T-helper 2 cell (primary cell): ENCODE data around the gene IRF4.
"Not testable (repeated sequence)": the region's sequence is repeated elsewhere in the genome, so short reads cannot be mapped to it uniquely, and the experiment has no call there.

Source experiments
- DNase-seq, 5 experiments: peaks; one replicate each; pipeline versions ENCODE4 v3.0.0 to v3.0.0-alpha.2; 2012 to 2022

IRF4 gene

DNA sequence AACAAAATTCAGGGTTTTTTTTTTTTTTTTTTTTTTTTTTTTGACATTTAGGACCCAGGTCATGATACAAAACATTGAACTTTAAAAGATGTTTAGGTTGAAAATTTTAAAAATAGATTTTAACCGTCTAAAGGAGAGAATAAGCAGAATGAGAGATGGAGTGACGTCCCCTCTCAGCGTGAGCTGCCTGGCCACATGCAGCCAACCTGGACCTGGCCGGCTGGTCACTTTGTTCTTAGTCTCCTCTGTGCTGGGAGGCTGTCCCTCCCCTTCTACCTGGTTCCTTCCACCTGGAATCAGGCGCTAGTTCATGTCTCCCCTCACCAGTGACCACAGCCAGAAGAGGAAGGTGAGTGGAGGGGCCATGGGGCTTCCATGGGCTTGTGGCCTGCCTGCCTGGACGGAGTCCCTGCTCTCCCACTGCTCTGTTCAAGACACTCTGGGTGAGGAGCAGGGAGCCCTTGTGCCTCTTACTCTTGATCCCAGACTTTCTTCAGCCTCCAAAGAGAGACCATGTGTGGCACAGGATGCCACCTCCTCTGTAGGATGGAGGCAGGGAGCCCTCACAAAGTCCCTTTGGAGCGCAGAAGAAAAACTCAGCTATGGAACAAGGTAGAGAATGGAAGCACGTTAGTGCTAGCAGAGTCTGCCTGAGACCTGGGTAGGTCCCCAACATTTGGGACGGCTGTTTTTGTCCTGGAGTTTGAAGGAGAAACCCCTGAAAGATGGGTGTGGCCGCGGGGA lies 31.7 kb downstream of the IRF4 start:
- DNase-seq = no peak

- no peak for DNase-seq
These were observed 32.3 kb downstream of the IRF4 start for GRCh38 chr6:423799-424345.

DNA sequence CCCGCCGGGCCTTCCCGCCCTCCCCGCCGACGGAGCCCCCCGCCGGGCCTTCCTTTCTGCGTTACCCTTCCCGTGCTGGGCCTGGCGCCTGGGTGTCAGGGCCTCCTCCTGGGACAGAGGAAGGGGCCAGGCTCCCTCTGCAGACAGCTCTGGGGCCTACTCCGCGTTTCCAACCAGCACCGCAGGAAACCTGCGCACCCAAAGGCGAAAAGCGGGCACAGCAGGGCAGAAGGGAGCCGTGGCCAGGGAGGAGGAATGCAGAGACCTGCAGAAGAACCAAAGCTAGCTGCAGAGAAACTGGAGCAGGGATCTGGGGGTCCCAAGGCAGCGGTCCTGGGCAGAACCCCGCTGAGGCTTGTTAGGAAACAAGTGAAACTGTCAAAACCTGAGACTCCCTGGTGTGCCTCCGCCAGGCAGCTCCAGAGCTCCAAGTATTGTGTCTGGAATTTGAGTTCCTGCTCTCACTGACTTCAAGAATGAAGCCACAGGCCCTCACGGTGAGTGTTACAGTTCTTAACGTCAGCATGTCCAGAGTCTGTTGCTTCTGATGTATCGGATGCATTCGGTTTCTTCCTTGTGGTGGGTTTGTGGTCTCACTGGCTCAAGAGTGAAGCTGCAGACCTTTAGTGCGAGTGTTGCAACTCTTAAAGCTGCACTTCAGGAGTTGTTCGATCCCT lies 33.3 kb downstream of the IRF4 start:
- no peak for DNase-seq

DNA sequence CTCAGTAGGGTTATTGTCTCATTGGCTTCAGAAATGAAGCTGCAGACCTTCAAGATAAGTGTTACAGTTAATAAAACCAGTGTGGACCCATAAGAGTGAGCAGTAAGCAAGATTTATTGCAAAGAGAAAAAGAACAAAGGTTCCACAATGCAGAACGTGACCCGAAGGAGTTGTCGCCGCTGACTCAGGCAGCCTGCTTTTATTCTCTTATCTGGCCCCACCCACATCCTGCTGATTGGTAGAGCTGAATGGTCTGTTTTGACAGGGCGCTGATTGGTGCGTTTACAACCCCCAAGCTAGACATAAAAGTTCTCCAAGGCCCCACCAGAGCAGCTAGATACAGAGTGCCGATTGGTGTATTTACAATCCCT lies 33.9 kb downstream of the IRF4 start:
- not testable (repeated sequence) for DNase-seq

DNA sequence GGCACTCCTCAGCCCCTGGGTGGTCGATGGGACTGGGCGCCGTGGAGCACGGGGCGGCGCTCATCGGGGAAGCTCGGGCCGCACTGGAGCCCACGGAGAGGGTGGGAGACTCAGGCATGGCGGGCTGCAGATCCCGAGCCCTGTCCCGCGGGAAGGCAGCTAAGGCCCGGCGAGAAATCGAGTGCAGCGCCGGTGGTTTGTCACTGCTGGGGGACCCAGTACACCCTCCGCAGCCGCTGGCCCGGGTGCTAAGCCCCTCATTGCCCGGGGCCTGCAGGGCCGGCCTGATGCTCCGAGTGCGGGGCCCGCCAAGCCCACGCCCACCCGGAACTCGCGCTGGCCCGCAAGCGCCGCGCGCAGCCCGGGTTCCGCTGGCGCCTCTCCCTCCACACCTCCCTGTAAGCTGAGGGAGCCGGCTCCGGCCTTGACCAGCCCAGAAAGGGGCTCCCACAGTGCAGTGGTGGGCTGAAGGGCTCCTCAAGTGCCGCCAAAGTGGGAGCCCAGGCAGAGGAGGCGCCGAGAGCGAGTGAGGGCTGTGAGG lies 34.7 kb downstream of the IRF4 start:
- DNase-seq = not testable (repeated sequence)

DNA sequence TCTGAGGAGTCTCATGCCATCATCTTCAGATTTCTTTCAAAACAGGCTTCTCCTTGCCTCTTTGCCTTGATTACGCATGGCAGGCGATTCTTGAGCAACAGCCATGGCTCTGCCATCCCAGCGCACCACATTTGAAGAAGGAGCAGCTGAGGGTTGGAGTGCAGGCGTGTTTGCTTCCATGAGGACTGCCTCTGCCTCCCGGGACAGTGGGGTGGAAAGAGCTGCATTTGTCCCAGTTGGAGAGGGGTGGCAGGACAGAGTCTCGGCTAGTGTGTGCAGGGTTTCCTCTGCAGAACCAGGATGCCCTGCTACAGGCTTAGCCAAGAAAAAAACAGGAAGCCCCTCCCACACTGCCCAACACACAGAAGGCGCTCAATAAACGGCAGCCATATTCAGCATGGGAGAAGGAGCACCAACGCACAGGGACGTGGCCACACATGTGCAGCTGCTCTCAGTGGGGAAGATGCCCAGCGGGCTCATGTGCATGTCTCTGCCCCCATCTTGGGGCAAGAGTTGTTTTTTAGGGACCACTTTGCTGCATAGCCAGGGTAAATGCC lies 36.6 kb downstream of the IRF4 start:
- DNase-seq = no peak

DNA sequence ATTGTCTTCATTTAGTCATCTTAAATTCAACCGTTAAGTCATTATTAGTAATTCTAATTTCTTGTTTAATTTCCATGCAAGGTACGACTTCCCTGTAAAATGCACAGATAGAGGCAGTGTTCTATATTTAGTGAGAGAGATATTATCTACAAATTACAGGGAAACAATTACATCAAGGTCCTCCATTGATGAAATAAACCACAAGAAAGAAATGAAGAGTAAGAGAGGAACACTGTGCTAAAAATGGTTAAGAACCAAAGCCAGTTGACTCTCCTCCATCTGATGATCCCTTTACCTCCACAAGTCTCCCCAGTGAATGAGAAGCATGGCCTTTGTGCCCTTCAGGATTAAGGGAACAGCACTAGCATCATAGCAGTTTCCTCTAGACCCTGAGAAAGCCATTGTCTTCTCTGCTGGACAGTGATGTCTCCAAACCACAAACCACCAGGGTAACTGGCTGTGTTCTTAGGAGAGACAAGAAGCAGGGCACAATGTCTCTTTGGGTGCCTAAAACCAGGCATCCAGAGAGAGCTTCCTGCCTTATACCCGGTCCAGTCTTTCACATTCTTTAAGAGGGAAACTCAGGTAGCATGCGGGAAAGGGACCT lies 38.1 kb downstream of the IRF4 start:
- DNase-seq = peak in 1 of 5 experiments; percentile 63

- peak in 1 of 5 experiments; percentile 51 for DNase-seq
These were observed 40.0 kb downstream of the IRF4 start for GRCh38 chr6:431504-431903.

DNA sequence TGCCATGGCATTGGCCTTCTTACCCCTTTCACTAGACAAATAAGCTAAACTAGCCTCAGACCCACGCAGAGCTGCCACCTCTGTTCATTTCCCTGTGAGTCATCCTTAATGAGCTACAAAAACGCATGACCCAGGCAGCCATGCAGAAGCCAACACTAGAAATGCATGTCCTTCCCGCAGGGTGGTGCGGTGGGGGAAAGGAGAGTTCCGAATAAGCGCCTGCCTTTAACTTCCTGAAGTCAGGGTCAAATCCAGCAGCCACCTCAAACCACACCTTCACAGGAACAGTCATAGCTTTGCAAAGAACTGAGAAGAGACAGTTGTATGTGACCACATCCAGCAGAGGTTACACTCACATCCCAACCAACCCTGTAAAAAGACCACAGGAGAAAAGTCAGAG lies 40.4 kb downstream of the IRF4 start:
- peak in 2 of 5 experiments; percentile 32 to 96 for DNase-seq

GRCh38 chr6:434051-434705 lies 42.6 kb downstream of the IRF4 start:
- DNase-seq = no peak

DNA sequence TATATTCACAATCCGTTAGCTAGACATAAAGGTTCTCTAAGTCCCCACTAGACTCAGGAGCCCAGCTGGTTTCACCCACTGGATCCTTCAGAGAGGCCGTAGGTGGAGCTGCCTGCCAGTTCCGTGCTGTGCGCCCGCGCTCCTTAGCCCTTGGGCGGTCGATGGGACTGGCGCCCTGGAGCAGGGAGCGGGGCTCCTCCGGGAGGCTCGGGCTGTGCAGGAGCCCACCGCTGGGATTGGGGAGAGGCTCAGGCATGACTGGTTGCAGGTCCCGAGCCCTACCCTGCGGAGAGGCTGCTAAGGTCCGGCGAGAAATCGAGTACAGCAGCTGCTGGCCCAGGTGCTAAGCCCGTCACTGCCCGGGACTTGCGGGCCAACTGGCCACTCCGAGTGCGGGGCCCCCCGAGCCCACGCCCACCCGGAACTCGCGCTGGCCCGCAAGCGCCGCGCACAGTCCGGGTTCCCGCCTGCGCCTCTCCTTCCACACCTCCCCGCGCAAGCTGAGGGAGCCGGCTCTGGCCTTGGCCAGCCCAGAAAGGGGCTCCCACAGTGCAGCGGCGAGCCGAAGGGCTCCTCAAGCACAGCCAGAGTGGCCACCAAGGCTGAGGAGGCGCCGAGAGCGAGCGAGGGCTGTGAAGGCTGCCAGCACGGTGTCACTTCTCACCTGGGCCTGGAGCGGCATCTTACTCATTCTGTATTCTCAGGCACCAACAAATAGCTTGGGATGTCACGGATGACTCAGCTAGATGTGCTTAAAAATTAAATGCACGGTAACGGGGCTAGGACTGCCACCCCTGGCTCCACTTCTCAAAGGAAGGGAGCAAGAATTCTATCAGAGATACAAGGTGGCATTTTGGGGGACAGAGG lies 44.1 kb downstream of the IRF4 start:
- no peak for DNase-seq

- DNase-seq = no peak
These were observed 44.9 kb downstream of the IRF4 start for GRCh38 chr6:436308-437036.

- DNase-seq = no peak
These were observed 45.5 kb downstream of the IRF4 start for GRCh38 chr6:437037-437392.

- DNase-seq = no peak
These were observed 47.1 kb downstream of the IRF4 start for GRCh38 chr6:438634-439170.

DNA sequence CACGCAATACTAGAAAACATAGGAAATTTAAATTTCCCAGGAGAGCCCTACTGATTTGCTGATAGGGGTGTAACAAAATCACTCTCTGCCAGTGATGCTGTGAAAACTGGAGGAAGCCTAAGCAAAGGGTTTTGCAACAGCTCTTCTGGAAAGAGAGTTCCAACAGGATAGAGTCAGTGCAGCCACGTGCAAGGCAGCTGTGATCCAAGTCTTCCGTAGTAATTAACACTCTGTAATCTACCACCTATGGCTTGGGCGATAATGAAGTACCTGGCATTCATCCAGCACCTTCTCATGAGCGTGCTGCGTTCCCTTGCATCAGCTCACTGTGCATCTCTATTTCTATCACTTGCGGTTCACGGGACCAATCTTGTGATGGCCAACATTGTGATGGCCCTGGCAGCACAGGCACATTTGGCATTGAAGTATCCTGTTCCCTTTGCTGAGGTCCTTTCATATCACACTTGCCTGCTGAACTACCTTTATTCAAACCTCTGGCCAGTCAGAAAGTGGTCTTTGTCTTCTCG lies 48.2 kb downstream of the IRF4 start:
- no peak for DNase-seq

GRCh38 chr6:441126-441920 lies 49.8 kb downstream of the IRF4 start:
- DNase-seq = no peak

- DNase-seq = no peak
These were observed 52.1 kb downstream of the IRF4 start for GRCh38 chr6:443621-444159.

- DNase-seq = peak in 4 of 5 experiments; percentile 26 to 81 (median 39)
These were observed 53.2 kb downstream of the IRF4 start for GRCh38 chr6:444653-445275.
